Endothelial cell (in vitro differentiated cells): ENCODE data around the gene CASP7. TPM values are rescaled to one million over a fixed set of nuclear protein-coding genes. Genes with fewer than 3 reads are reported as not detected.

ENCODE experiments used
- DNase-seq: peaks from one replicate; pipeline ENCODE4 v3.0.0; 2021; ENCODE audit warnings: low spot score
- H3K27ac Mint-ChIP-seq: one replicate; pipeline ENCODE4 v1.8.0; 2021; ENCODE audit warnings: mixed read lengths, inconsistent platforms; ENCODE audit not compliant: unreplicated experiment
- H3K27me3 Mint-ChIP-seq: one replicate; pipeline ENCODE4 v1.8.0; 2021; ENCODE audit warnings: mild to moderate bottlenecking, moderate library complexity, mixed read lengths, inconsistent platforms; ENCODE audit not compliant: unreplicated experiment
- H3K36me3 Mint-ChIP-seq: one replicate; pipeline ENCODE4 v1.8.0; 2021; ENCODE audit warnings: mild to moderate bottlenecking, low read depth, mixed read lengths, inconsistent platforms; ENCODE audit not compliant: unreplicated experiment
- H3K4me1 Mint-ChIP-seq: one replicate; pipeline ENCODE4 v1.8.0; 2021; ENCODE audit warnings: mild to moderate bottlenecking, mixed read lengths, inconsistent platforms; ENCODE audit not compliant: unreplicated experiment
- H3K4me3 Mint-ChIP-seq: one replicate; pipeline ENCODE4 v1.8.0; 2021; ENCODE audit warnings: mild to moderate bottlenecking, mixed read lengths, inconsistent platforms; ENCODE audit not compliant: unreplicated experiment
- H3K9me3 Mint-ChIP-seq: one replicate; pipeline ENCODE4 v1.8.0; 2021; ENCODE audit warnings: mixed read lengths, inconsistent platforms; ENCODE audit not compliant: unreplicated experiment
- total RNA-seq: library from RNA; stranded (reverse); fragmentation: NEBNext Ultra II Directional; extraction: Animal tissue kit (Norgen Biotek cat#: 25700); gene quantifications from one replicate; pipeline ENCODE4 v1.2.1, GENCODE V29; 2021; ENCODE audit not compliant: unreplicated experiment
- TF ChIP-seq, protein P1 (sequence below): fragments of 200-600 bp; sonication (generic); IDR thresholded peaks from one replicate; pipeline ENCODE4 v1.5.0; 2021; ENCODE audit warnings: antibody characterized with exemption; ENCODE audit not compliant: unreplicated experiment

Gene CASP7
- total RNA-seq, 1 donor from 2014 or later, result 11.9 TPM

DNA sequence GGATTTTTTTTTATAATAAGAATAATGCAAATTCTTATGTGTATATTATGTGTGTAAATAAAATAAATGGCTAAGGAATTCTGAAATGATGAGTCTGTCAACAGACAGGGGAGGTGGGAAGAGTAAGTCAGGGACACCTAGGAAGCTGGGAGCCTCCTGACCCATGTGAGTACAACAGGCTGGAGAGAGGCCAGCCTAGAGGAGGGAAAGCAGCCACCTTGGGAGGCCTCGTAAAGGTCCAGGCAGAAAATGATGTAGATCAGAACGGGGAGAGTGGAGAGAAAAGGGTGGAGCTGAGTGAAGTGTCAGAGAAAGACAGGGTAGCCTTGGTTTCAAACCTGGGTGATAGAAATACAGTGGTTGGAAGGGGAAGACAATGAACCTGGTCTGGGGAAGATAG lies 22.8 kb upstream of the CASP7 start:
- H3K4me1 Mint-ChIP-seq, result no peaks in the 10 kb centered on the region
- H3K9me3 Mint-ChIP-seq, result no peaks in the 10 kb centered on the region
- H3K4me3 Mint-ChIP-seq, result no peak overlapping the region
- TF ChIP-seq, protein P1, sequence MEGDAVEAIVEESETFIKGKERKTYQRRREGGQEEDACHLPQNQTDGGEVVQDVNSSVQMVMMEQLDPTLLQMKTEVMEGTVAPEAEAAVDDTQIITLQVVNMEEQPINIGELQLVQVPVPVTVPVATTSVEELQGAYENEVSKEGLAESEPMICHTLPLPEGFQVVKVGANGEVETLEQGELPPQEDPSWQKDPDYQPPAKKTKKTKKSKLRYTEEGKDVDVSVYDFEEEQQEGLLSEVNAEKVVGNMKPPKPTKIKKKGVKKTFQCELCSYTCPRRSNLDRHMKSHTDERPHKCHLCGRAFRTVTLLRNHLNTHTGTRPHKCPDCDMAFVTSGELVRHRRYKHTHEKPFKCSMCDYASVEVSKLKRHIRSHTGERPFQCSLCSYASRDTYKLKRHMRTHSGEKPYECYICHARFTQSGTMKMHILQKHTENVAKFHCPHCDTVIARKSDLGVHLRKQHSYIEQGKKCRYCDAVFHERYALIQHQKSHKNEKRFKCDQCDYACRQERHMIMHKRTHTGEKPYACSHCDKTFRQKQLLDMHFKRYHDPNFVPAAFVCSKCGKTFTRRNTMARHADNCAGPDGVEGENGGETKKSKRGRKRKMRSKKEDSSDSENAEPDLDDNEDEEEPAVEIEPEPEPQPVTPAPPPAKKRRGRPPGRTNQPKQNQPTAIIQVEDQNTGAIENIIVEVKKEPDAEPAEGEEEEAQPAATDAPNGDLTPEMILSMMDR, result no peak
- H3K36me3 Mint-ChIP-seq, result no peaks in the 10 kb centered on the region
- peaks cover 1% of the 10 kb centered on the region for H3K27me3 Mint-ChIP-seq
- H3K27ac Mint-ChIP-seq, result no peak overlapping the region
- no peak for DNase-seq

DNA sequence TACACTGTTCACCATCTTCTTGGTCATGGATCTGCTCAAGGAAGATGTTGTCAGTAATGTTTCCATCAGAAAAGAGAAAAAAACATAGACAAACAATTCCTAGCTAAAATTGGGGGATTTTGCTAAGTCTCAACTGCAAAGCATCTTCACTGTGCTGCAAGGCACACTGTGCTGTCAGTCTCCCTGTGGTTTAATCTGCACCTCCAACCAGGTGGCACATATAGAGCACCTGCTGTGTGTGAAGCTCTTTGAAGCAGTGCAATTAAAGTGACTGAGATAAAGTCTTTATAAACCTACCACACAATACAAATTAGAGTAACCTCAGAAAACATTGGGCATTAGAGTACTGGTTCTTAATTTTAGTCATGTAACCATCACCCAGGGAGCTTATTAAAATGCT lies 22.2 kb upstream of the CASP7 start:
- Mint-ChIP-seq H3K4me1 (no peaks in the 10 kb centered on the region), H3K9me3 (no peaks in the 10 kb centered on the region), H3K36me3 (no peaks in the 10 kb centered on the region), H3K27ac (no peak overlapping the region), H3K4me3 (no peak overlapping the region), H3K27me3 (peaks cover 1% of the 10 kb centered on the region)
- DNase-seq, result no peak
- TF ChIP-seq, protein P1, result no peak

DNA sequence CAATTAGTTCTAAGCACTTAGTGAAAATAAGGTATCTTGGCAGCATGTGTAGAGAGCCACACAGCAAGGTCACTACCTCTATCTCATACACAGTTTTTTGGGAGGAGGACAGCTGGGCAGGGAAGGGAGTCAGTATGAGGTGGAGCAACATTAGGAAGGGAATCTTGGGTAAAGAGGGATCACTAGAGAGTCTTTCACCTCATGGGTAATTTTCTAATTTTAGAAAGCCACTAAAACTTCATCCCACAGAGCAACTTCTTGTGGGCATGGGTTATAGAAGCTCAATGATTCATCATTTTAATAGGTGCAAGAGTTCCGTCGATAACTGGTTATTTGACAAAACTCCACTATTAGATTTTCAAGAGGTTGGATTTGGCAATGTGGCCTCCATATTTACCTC lies 18.4 kb upstream of the CASP7 start:
- Mint-ChIP-seq H3K27me3 (peaks cover 2% of the 10 kb centered on the region), H3K36me3 (no peaks in the 10 kb centered on the region), H3K9me3 (no peaks in the 10 kb centered on the region), H3K4me3 (no peak overlapping the region), H3K4me1 (no peaks in the 10 kb centered on the region), H3K27ac (no peak overlapping the region)
- TF ChIP-seq, protein P1, result no peak
- DNase-seq, result no peak

DNA sequence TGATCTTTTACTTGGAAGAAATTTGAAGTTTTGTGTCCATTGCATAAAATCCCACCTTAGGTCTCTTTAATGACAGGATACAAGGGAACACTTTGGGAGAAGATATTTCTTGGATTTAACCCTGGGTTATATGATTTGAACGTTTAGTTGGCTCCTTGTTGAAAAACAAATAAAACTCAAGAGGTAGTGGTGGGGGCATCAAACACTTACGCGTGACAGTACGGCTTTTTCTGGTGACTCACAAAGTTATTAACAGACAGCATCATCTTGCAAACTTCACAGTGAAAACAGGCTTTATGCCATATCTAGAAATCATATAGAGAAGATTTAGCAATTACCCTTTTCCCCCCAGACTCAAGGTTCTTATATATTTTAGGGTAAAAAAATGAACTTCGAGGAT lies 16.6 kb upstream of the CASP7 start:
- H3K9me3 Mint-ChIP-seq, result no peaks in the 10 kb centered on the region
- peaks cover 2% of the 10 kb centered on the region for H3K27me3 Mint-ChIP-seq
- no peaks in the 10 kb centered on the region for H3K4me1 Mint-ChIP-seq
- no peak overlapping the region for H3K27ac Mint-ChIP-seq
- TF ChIP-seq, protein P1, result no peak
- no peak for DNase-seq
- H3K36me3 Mint-ChIP-seq, result no peaks in the 10 kb centered on the region
- no peak overlapping the region for H3K4me3 Mint-ChIP-seq

DNA sequence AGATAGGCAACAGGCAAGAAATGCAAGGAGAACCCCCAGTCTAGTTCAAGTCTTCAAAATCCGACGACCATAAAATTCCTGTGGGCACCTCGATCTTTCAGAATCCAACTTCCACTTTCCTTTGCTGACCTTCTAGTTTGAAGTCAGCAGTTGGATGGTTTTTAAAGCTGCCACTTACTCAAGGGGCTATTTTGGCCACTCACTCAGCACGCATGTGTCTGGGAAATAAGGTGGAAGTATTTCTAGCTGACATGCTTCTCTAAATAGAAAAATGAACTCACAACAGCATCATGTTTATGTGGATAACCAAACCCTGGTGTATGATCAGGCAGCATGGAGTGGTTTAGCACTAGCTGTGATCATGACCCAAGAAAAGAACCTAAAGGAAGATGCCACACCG lies 15.8 kb upstream of the CASP7 start, which contains the start of gene NRAP:
Gene NRAP, minus strand, starts transcription at position 134 of the 400 bp plus-strand sequence. CDS start 159 bp downstream, outside the sequence.
- H3K27ac Mint-ChIP-seq, result peak within 1 kb of the TSS; percentile 25
- no peaks in the 10 kb centered on the region for H3K4me1 Mint-ChIP-seq
- H3K9me3 Mint-ChIP-seq, result no peaks in the 10 kb centered on the region
- H3K36me3 Mint-ChIP-seq, result no peaks in the 10 kb centered on the region
- TF ChIP-seq, protein P1, result no peak
- no peak within 1 kb of the TSS for H3K4me3 Mint-ChIP-seq
- DNase-seq, result no peak
- peaks cover 2% of the 10 kb centered on the region for H3K27me3 Mint-ChIP-seq
